H1 (cell line): ENCODE results near the gene JPH3. TPM values are rescaled to one million over a fixed set of nuclear protein-coding genes. Genes with fewer than 3 reads are reported as not detected.

ENCODE experiments used
- CTCF ChIA-PET: fragments of 300-600 bp; sonication (Branson Sonifier 250); formaldehyde crosslinking; loops from one replicate; lab custom pipeline; 2021; ENCODE audit not compliant: partially characterized antibody; lab: Charles Lee
- POLR2A ChIA-PET: fragments of 300-600 bp; sonication (Branson Sonifier 250); formaldehyde crosslinking; loops from one replicate; lab custom pipeline; 2021; ENCODE audit warnings: inconsistent platforms; ENCODE audit not compliant: partially characterized antibody; lab: Charles Lee
- DNase-seq, 2 experiments: peaks; one replicate each; pipeline versions ENCODE4 v3.0.0 to v3.0.0-alpha.2; 2010 to 2022; ENCODE audit warnings: low spot score in 2 of 2, low read depth in 1 of 2, mixed read lengths in 1 of 2
- FAIRE-seq: peaks from 2 replicates; lab custom pipeline; 2011; peaks lifted over from hg19 to GRCh38; lab: Jason Lieb, UNC
- H2AFZ ChIP-seq: 2 replicates; pipeline ENCODE4 v1.8.1; 2012; ENCODE audit warnings: low read length, inconsistent platforms
- H2AK5ac ChIP-seq: 2 replicates; pipeline ENCODE4 v1.6.1; 2013; ENCODE audit warnings: low read depth, low read length
- H2BK120ac ChIP-seq: replicated peaks from 2 replicates; pipeline ENCODE3; 2013; ENCODE audit warnings: low read depth, low read length, inconsistent platforms
- H2BK12ac ChIP-seq: 2 replicates; pipeline ENCODE4 v1.6.1; 2013; ENCODE audit warnings: low read depth, low read length
- H2BK15ac ChIP-seq: 2 replicates; pipeline ENCODE4 v1.6.1; 2013; ENCODE audit warnings: low read length
- H2BK20ac ChIP-seq: 2 replicates; pipeline ENCODE4 v1.6.1; 2013; ENCODE audit warnings: low read length
- H2BK5ac ChIP-seq: 2 replicates; pipeline ENCODE4 v1.6.1; 2013; ENCODE audit warnings: low read depth, low read length
- H3K14ac ChIP-seq: 2 replicates; pipeline ENCODE4 v1.6.1; 2013; ENCODE audit warnings: inconsistent platforms; ENCODE audit not compliant: insufficient read length
- H3K18ac ChIP-seq: 2 replicates; pipeline ENCODE4 v1.6.1; 2013; ENCODE audit warnings: low read length; ENCODE audit errors: extremely low read depth
- H3K23ac ChIP-seq: 2 replicates; pipeline ENCODE4 v1.6.1; 2013; ENCODE audit warnings: inconsistent platforms; ENCODE audit not compliant: insufficient read length
- H3K23me2 ChIP-seq: 2 replicates; pipeline ENCODE4 v1.6.1; 2013; ENCODE audit warnings: low read depth, low read length
- H3K27ac ChIP-seq: 2 replicates; pipeline ENCODE4 v1.6.1; 2011; ENCODE audit warnings: low read depth, low read length, inconsistent platforms
- H3K27me3 ChIP-seq, 4 experiments: replicated peaks in 1 of 4; 1 replicate in 1 of 4; 2 replicates in 3 of 4; pipeline versions ENCODE4 v1.6.1 to v1.8.1; 2011 to 2013; ENCODE audit warnings: low read length in 3 of 4, mild to moderate bottlenecking in 3 of 4, inconsistent platforms in 2 of 4, mixed read lengths in 2 of 4, moderate library complexity in 1 of 4; ENCODE audit not compliant: control insufficient read depth in 3 of 4, insufficient read depth in 3 of 4; ENCODE audit errors: extremely low read depth in 1 of 4
- H3K36me3 ChIP-seq, 4 experiments: 2 replicates each; pipeline versions ENCODE4 v1.6.1 to v1.8.1; 2011 to 2013; ENCODE audit warnings: mild to moderate bottlenecking in 4 of 4, low read length in 3 of 4, moderate library complexity in 2 of 4, control low read depth in 1 of 4, inconsistent platforms in 1 of 4; ENCODE audit not compliant: insufficient read depth in 4 of 4, control insufficient read depth in 2 of 4
- H3K4ac ChIP-seq: replicated peaks from 2 replicates; pipeline ENCODE3; 2013; ENCODE audit warnings: low read length, low read depth, mixed read lengths, inconsistent platforms; ENCODE audit not compliant: insufficient read length
- H3K4me1 ChIP-seq, 4 experiments: replicated peaks in 1 of 4; 1 replicate in 1 of 4; 2 replicates in 3 of 4; pipeline versions ENCODE4 v1.6.1 to v1.8.1; 2011 to 2013; ENCODE audit warnings: low read length in 3 of 4, inconsistent platforms in 2 of 4, mixed read lengths in 1 of 4; ENCODE audit not compliant: insufficient read depth in 4 of 4, control insufficient read depth in 3 of 4
- H3K4me2 ChIP-seq, 2 experiments: 2 replicates each; pipeline versions ENCODE4 v1.6.1 to v1.8.1; 2011 to 2013; ENCODE audit warnings: low read depth in 2 of 2, low read length in 2 of 2, control low read depth in 1 of 2, inconsistent platforms in 1 of 2, mild to moderate bottlenecking in 1 of 2; ENCODE audit not compliant: insufficient read depth in 1 of 2
- H3K4me3 ChIP-seq, 4 experiments: fragments of 200-600, 300-600 bp in 1 of 4; sonication (generic), shearing (Covaris generic), sonication (Bioruptor Twin) in 1 of 4; 2 replicates each; pipeline versions ENCODE4 v1.5.1 to v1.8.1; 2011 to 2016; ENCODE audit warnings: low read length in 4 of 4, low read depth in 3 of 4, control low read depth in 2 of 4, inconsistent platforms in 2 of 4, mild to moderate bottlenecking in 2 of 4, mixed read lengths in 1 of 4, moderate library complexity in 1 of 4; ENCODE audit not compliant: insufficient read depth in 2 of 4; ENCODE audit errors: extremely low read depth in 1 of 4
- H3K56ac ChIP-seq: replicated peaks from 2 replicates; pipeline ENCODE3; 2013; ENCODE audit warnings: low read depth, mild to moderate bottlenecking, mixed read lengths, low read length, inconsistent platforms; ENCODE audit not compliant: insufficient read length
- H3K79me1 ChIP-seq: 2 replicates; pipeline ENCODE4 v1.6.1; 2013; ENCODE audit warnings: low read depth, low read length, control low read depth
- H3K79me2 ChIP-seq, 2 experiments: 2 replicates each; pipeline versions ENCODE4 v1.6.1 to v1.8.1; 2012 to 2013; ENCODE audit warnings: low read length in 2 of 2, mild to moderate bottlenecking in 2 of 2, inconsistent platforms in 1 of 2; ENCODE audit not compliant: insufficient read depth in 2 of 2, control insufficient read depth in 1 of 2
- H3K9ac ChIP-seq, 4 experiments: replicated peaks in 1 of 4; 1 replicate in 1 of 4; 2 replicates in 3 of 4; pipeline versions ENCODE4 v1.6.1 to v1.8.1; 2011 to 2013; ENCODE audit warnings: low read depth in 3 of 4, low read length in 3 of 4, control low read depth in 2 of 4, mild to moderate bottlenecking in 2 of 4, moderate library complexity in 2 of 4, inconsistent platforms in 1 of 4; ENCODE audit errors: extremely low read depth in 1 of 4
- H3K9me3 ChIP-seq, 2 experiments: 2 replicates each; pipeline versions ENCODE4 v1.6.1 to v1.8.1; 2012 to 2013; ENCODE audit warnings: mild to moderate bottlenecking in 2 of 2, moderate library complexity in 2 of 2, control low read depth in 1 of 2, inconsistent platforms in 1 of 2, low read depth in 1 of 2, low read length in 1 of 2, mixed read lengths in 1 of 2; ENCODE audit not compliant: insufficient read depth in 2 of 2
- H4K20me1 ChIP-seq, 2 experiments: replicated peaks in 1 of 2; 2 replicates each; pipeline versions ENCODE3 to v1.8.1; 2011 to 2013; ENCODE audit warnings: inconsistent platforms in 2 of 2, low read length in 2 of 2, mild to moderate bottlenecking in 1 of 2; ENCODE audit not compliant: insufficient read depth in 2 of 2, control insufficient read depth in 1 of 2
- H4K5ac ChIP-seq: 2 replicates; pipeline ENCODE4 v1.6.1; 2013; ENCODE audit warnings: low read length, low read depth, mixed read lengths, inconsistent platforms; ENCODE audit not compliant: insufficient read length
- H4K8ac ChIP-seq: 2 replicates; pipeline ENCODE4 v1.8.0; 2013; ENCODE audit warnings: mild to moderate bottlenecking, moderate library complexity, low read length, inconsistent platforms; ENCODE audit not compliant: insufficient read depth; ENCODE audit errors: extremely low read depth
- H4K91ac ChIP-seq: replicated peaks from 2 replicates; pipeline ENCODE3; 2013; ENCODE audit warnings: low read length, mixed read lengths, inconsistent platforms; ENCODE audit not compliant: insufficient read length
- ATF2 ChIP-seq: IDR thresholded peaks from 2 replicates; pipeline ENCODE4 v1.6.1; 2012; ENCODE audit warnings: low read length, inconsistent platforms
- FOSL1 ChIP-seq: IDR thresholded peaks from 2 replicates; pipeline ENCODE4 v1.6.1; 2011; ENCODE audit warnings: mild to moderate bottlenecking, low read depth, low read length, moderate library complexity; ENCODE audit not compliant: insufficient read depth
- PHF8 ChIP-seq: fragments of 200-600 bp; sonication (generic); conservative IDR thresholded peaks from 2 replicates; pipeline ENCODE4 v1.7.1; 2012; ENCODE audit warnings: low read depth, mild to moderate bottlenecking, inconsistent platforms, low read length, moderate library complexity
- SP1 ChIP-seq: IDR thresholded peaks from 2 replicates; pipeline ENCODE4 v1.6.1; 2011; ENCODE audit warnings: low read depth, low read length
- WGBS, 2 experiments: shearing (Covaris generic) in 1 of 2; methylation state at CpG; one replicate each; pipeline versions ENCODE4 v1.1.6 to v1.1.7; 2013 to 2015; ENCODE audit warnings: low lambda C conversion rate in 2 of 2, mixed read lengths in 2 of 2, inconsistent platforms in 1 of 2, low coverage in 1 of 2, missing lambda C conversion rate in 1 of 2; ENCODE audit not compliant: insufficient replicate concordance in 2 of 2, insufficient coverage in 1 of 2, insufficient read length in 1 of 2; ENCODE audit errors: extremely low coverage in 1 of 2, missing lambda C conversion rate in 1 of 2; 5-methylcytosine and 5-hydroxymethylcytosine counted together
- polyA plus RNA-seq, 7 experiments: library from polyadenylated mRNA; depleted of rRNA in 3 of 7; stranded (reverse) in 5 of 7; unstranded in 2 of 7; fragments of >200 nt in 5 of 7; fragments of 200-250 nt in 2 of 7; gene quantifications; 1 replicate in 5 of 7; 2 replicates in 1 of 7; 4 replicates in 1 of 7; pipeline versions ENCODE4 v1.2.1 to v1.2.3, GENCODE V29; 2011 to 2013; ENCODE audit warnings: missing spikeins in 2 of 7, mixed read lengths in 2 of 7
- total RNA-seq: library from RNA; stranded (reverse); fragmentation: NEBNext Ultra II Directional; extraction: Animal tissue kit (Norgen Biotek cat#: 25700); gene quantifications from 2 replicates; pipeline ENCODE4 v1.2.1, GENCODE V29; 2021

JPH3 gene
- total and polyA plus RNA-seq, 2 of the 8 experiments (the other 6 are each of a cell fraction or from before 2014, with no cell fraction given), result 10.3 to 28.3 TPM

- Histone ChIP-seq H3K56ac (no peak overlapping the region), H2BK120ac (no peak overlapping the region), H4K91ac (no peak overlapping the region), H2BK12ac (no peak overlapping the region), H3K23ac (no peak overlapping the region), H2BK5ac (peak overlapping the region; percentile 26; the same call in 1 of the 2 replicates), H3K18ac (no peak overlapping the region), H3K23me2 (no peaks in the 10 kb centered on the region), H3K27me3 (no peaks in the 10 kb centered on the region), H3K27ac (0 out of 2 replicates have a peak overlapping the region, but pooled peaks have one; percentile 42), H3K9me3 (peaks cover 0 to 4% of the 10 kb centered on the region in 2 experiments; a peak in 1 of 4 replicates), H4K20me1 (peaks cover 5 to 16% of the 10 kb centered on the region in 2 experiments), H3K9ac (no peak overlapping the region)
- 91% methylated on average over 19 of the region's 19 CpGs; no CpG with 5 or more reads in 1 of the 2 experiments for WGBS, 2 experiments
- no peak for FAIRE-seq
- TF ChIP-seq FOSL1 (no peak), PHF8 (no peak), SP1 (no peak), ATF2 (no peak)
- TF ChIP-seq, all 59 proteins: peak for 0
- H3K4me3 ChIP-seq, result no peak overlapping the region
- peaks cover 0 to 17% of the 10 kb centered on the region in 2 experiments; a peak in 1 of 4 replicates for H3K79me2 ChIP-seq
- DNase-seq, result no peak
- H4K8ac ChIP-seq, result no peak overlapping the region
- ChIA-PET POLR2A (interaction anchor here (1.5 to 7.4 kb wide), 4 partner anchors 9 to 15 kb away, joined by 3 to 39 read pairs (median 8); no protein-coding TSS in a partner anchor), CTCF (interaction anchor here (1.1 to 3.5 kb wide), 5 partner anchors 15 to 45 kb away, joined by 4 to 14 read pairs (median 4); no protein-coding TSS in a partner anchor)
- no peak overlapping the region for H2BK15ac ChIP-seq
- H3K79me1 ChIP-seq, result peaks cover 7% of the 10 kb centered on the region
- no peak overlapping the region for H3K4me2 ChIP-seq
- H2AFZ ChIP-seq, result no peak overlapping the region
- H2BK20ac ChIP-seq, result no peak overlapping the region
- H3K4me1 ChIP-seq, result no peaks in the 10 kb centered on the region
- H4K5ac ChIP-seq, result no peak overlapping the region
- peaks cover 4 to 27% (median 13%) of the 10 kb centered on the region in 4 experiments; a peak in 6 of 8 replicates for H3K36me3 ChIP-seq
- no peak overlapping the region for H2AK5ac ChIP-seq
- H3K14ac ChIP-seq, result no peak overlapping the region
- no peak overlapping the region for H3K4ac ChIP-seq
These were observed 120.4 kb downstream of the JPH3 start for GRCh38 chr16:87722590-87723225.
